Measurements from ENCODE around the gene PTCHD1. TPM values are rescaled to one million over a fixed set of nuclear protein-coding genes. Genes with fewer than 3 reads are reported as not detected.
A peak's percentile ranks its signal among the peaks of the same experiment; 100 is the strongest.

The PTCHD1 gene
- total and polyA plus RNA-seq, 4 donors, result under 0.01 to 0.02 (median under 0.01) TPM; not detected in 1

DNA sequence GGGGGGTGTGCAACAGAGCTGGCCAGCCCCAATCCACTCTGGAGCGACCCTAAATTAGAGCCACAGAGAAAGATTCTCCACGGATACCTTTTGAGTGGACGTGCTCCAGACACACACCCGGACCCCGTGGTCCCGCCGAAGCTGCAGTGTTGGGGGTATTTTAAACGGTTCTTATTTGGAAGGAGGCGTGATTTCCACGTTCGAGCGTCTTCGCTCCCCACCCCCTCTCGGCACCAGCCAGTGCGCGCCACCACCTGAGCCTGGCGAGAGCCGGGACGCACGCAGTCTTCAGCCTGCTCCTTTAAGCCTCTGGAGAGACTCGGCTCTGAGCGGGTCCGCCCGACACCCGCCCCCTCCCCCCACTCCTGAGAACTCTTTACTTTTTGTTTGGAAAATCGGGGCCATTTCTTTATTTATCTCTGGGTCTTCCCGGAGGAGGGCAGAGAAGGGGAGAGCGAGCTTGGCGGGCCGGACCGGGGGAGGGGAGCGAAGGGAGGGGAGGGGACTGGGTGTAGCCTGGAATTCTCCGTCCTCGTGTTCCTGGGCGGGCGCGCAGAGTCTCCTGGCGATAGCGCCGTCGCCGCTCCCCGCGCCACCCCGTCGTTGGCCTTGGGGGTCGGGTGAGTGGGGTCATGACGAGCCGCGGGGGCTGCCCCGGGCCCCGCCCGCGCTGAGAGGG lies 668 bp upstream of the PTCHD1 start:
- Histone ChIP-seq H3K4me1 (ENCODE audit: control insufficient read depth in 4 of 4, insufficient read depth in 4 of 4, low read length in 3 of 4) (peaks cover 2 to 21% (median 14%) of the 10 kb centered on the region in 4 donors), H3K4me3 (ENCODE audit: low read depth in 1 of 3, low read length in 3 of 3) (peak overlapping the region in 1 of 3 donors; percentile 34), H3K27ac (ENCODE audit: low read depth in 1 of 2, low read length in 2 of 2) (no peak overlapping the region), H3K27me3 (ENCODE audit: control insufficient read depth in 4 of 4, insufficient read depth in 4 of 4, low read length in 3 of 4) (peaks cover 0 to 7% (median 0%) of the 10 kb centered on the region in 4 donors), H3K9me3 (ENCODE audit: control insufficient read depth in 4 of 4, low read length in 3 of 4) (no peaks in the 10 kb centered on the region), H3K36me3 (ENCODE audit: control insufficient read depth in 4 of 4, insufficient read depth in 3 of 4, low read depth in 1 of 4, low read length in 3 of 4) (no peaks in the 10 kb centered on the region), H3K9ac (ENCODE audit: low read depth in 1 of 2, low read length in 2 of 2) (no peak overlapping the region)
- 2% methylated on average over 52 of the region's 54 CpGs for WGBS
- TF ChIP-seq HNF4A (conservative IDR thresholded peaks at IDR 0.05), result no peak
- TF ChIP-seq, protein P1, sequence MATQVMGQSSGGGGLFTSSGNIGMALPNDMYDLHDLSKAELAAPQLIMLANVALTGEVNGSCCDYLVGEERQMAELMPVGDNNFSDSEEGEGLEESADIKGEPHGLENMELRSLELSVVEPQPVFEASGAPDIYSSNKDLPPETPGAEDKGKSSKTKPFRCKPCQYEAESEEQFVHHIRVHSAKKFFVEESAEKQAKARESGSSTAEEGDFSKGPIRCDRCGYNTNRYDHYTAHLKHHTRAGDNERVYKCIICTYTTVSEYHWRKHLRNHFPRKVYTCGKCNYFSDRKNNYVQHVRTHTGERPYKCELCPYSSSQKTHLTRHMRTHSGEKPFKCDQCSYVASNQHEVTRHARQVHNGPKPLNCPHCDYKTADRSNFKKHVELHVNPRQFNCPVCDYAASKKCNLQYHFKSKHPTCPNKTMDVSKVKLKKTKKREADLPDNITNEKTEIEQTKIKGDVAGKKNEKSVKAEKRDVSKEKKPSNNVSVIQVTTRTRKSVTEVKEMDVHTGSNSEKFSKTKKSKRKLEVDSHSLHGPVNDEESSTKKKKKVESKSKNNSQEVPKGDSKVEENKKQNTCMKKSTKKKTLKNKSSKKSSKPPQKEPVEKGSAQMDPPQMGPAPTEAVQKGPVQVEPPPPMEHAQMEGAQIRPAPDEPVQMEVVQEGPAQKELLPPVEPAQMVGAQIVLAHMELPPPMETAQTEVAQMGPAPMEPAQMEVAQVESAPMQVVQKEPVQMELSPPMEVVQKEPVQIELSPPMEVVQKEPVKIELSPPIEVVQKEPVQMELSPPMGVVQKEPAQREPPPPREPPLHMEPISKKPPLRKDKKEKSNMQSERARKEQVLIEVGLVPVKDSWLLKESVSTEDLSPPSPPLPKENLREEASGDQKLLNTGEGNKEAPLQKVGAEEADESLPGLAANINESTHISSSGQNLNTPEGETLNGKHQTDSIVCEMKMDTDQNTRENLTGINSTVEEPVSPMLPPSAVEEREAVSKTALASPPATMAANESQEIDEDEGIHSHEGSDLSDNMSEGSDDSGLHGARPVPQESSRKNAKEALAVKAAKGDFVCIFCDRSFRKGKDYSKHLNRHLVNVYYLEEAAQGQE (IDR thresholded peaks at IDR 0.05), result no peak
- TF ChIP-seq NR2F2 (IDR thresholded peaks at IDR 0.05), result no peak
- TF ChIP-seq, protein P2, sequence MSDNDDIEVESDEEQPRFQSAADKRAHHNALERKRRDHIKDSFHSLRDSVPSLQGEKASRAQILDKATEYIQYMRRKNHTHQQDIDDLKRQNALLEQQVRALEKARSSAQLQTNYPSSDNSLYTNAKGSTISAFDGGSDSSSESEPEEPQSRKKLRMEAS (IDR thresholded peaks at IDR 0.05), result no peak
- TF ChIP-seq JUND (IDR thresholded peaks at IDR 0.05), result no peak
- TF ChIP-seq TAF1 (conservative IDR thresholded peaks at IDR 0.05), result no peak
- TF ChIP-seq, protein P3, sequence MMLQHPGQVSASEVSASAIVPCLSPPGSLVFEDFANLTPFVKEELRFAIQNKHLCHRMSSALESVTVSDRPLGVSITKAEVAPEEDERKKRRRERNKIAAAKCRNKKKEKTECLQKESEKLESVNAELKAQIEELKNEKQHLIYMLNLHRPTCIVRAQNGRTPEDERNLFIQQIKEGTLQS (IDR thresholded peaks at IDR 0.05), result no peak
- TF ChIP-seq SP1 (IDR thresholded peaks at IDR 0.05), result no peak
- TF ChIP-seq, protein P4, sequence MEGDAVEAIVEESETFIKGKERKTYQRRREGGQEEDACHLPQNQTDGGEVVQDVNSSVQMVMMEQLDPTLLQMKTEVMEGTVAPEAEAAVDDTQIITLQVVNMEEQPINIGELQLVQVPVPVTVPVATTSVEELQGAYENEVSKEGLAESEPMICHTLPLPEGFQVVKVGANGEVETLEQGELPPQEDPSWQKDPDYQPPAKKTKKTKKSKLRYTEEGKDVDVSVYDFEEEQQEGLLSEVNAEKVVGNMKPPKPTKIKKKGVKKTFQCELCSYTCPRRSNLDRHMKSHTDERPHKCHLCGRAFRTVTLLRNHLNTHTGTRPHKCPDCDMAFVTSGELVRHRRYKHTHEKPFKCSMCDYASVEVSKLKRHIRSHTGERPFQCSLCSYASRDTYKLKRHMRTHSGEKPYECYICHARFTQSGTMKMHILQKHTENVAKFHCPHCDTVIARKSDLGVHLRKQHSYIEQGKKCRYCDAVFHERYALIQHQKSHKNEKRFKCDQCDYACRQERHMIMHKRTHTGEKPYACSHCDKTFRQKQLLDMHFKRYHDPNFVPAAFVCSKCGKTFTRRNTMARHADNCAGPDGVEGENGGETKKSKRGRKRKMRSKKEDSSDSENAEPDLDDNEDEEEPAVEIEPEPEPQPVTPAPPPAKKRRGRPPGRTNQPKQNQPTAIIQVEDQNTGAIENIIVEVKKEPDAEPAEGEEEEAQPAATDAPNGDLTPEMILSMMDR (IDR thresholded peaks at IDR 0.05; ENCODE audit: low read depth, low read length, missing input control), result no peak
- TF ChIP-seq, protein P5, sequence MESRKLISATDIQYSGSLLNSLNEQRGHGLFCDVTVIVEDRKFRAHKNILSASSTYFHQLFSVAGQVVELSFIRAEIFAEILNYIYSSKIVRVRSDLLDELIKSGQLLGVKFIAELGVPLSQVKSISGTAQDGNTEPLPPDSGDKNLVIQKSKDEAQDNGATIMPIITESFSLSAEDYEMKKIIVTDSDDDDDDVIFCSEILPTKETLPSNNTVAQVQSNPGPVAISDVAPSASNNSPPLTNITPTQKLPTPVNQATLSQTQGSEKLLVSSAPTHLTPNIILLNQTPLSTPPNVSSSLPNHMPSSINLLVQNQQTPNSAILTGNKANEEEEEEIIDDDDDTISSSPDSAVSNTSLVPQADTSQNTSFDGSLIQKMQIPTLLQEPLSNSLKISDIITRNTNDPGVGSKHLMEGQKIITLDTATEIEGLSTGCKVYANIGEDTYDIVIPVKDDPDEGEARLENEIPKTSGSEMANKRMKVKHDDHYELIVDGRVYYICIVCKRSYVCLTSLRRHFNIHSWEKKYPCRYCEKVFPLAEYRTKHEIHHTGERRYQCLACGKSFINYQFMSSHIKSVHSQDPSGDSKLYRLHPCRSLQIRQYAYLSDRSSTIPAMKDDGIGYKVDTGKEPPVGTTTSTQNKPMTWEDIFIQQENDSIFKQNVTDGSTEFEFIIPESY (IDR thresholded peaks at IDR 0.05), result no peak
- TF ChIP-seq HNF4G (IDR thresholded peaks at IDR 0.05), result no peak
- TF ChIP-seq RAD21 (IDR thresholded peaks at IDR 0.05), result no peak
- no peak for DNase-seq (ENCODE audit: low spot score)

DNA sequence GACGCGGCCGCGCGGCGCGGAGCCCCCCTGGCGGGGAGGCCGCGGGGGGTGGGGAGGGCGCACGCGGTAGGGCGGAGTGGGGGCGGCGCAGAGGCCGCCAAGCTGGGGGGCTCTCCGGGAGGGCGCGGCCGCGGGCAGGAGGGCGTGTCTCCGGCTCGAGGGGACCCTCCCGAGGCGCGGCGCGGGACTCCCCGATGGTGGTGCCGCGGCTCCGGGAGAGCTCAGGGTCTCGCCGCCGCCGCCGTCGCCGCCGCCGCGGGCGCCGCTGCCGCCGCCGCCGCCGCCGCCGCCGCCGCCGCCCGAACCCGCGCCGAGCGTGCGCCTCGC lies 165 bp upstream of the PTCHD1 start:
- peaks cover 2 to 21% (median 14%) of the 10 kb centered on the region in 4 donors for H3K4me1 ChIP-seq (ENCODE audit: control insufficient read depth in 4 of 4, insufficient read depth in 4 of 4, low read length in 3 of 4)
- peaks cover 0 to 7% (median 0%) of the 10 kb centered on the region in 4 donors for H3K27me3 ChIP-seq (ENCODE audit: control insufficient read depth in 4 of 4, insufficient read depth in 4 of 4, low read length in 3 of 4)
- no peak for DNase-seq (ENCODE audit: low spot score)
- peak overlapping the region in 1 of 3 donors; percentile 34 for H3K4me3 ChIP-seq (ENCODE audit: low read depth in 1 of 3, low read length in 3 of 3)
- H3K27ac ChIP-seq (ENCODE audit: low read depth in 1 of 2, low read length in 2 of 2), result no peak overlapping the region
- H3K36me3 ChIP-seq (ENCODE audit: control insufficient read depth in 4 of 4, insufficient read depth in 3 of 4, low read depth in 1 of 4, low read length in 3 of 4), result no peaks in the 10 kb centered on the region
- no peak overlapping the region for H3K9ac ChIP-seq (ENCODE audit: low read depth in 1 of 2, low read length in 2 of 2)
- TF ChIP-seq, protein P3 (IDR thresholded peaks at IDR 0.05), result no peak
- TF ChIP-seq, protein P1 (IDR thresholded peaks at IDR 0.05), result no peak
- TF ChIP-seq, protein P4 (IDR thresholded peaks at IDR 0.05; ENCODE audit: low read depth, low read length, missing input control), result no peak
- TF ChIP-seq JUND (IDR thresholded peaks at IDR 0.05), result no peak
- TF ChIP-seq HNF4A (conservative IDR thresholded peaks at IDR 0.05), result no peak
- 2% methylated on average over 62 of the region's 63 CpGs for WGBS
- no peaks in the 10 kb centered on the region for H3K9me3 ChIP-seq (ENCODE audit: control insufficient read depth in 4 of 4, low read length in 3 of 4)
